GM18520 (cell line): Measurements from ENCODE around the gene SIRPA.

Source experiments
- ATAC-seq: cut with Tn5 transposase; IDR thresholded peaks from one replicate; pipeline ENCODE4 v1.9.1; 2021; ENCODE audit not compliant: unreplicated experiment

SIRPA gene

GRCh38 chr20:1930165-1930564 lies 35.0 kb downstream of the SIRPA start:
- ATAC-seq: no peak

GRCh38 chr20:1931830-1932229 lies 36.6 kb downstream of the SIRPA start:
- ATAC-seq: no peak

GRCh38 chr20:1932971-1933370 lies 37.8 kb downstream of the SIRPA start:
- no peak for ATAC-seq

- ATAC-seq: no peak
Measured at GRCh38 chr20:1933465-1933870, 38.3 kb downstream of the SIRPA start.

GRCh38 chr20:1934156-1934555 lies 38.9 kb downstream of the SIRPA start:
- no peak for ATAC-seq

GRCh38 chr20:1934721-1935573 lies 39.7 kb downstream of the SIRPA start:
- no peak for ATAC-seq

GRCh38 chr20:1935696-1936366 lies 40.6 kb downstream of the SIRPA start:
- no peak for ATAC-seq

GRCh38 chr20:1937316-1937976 lies 42.2 kb downstream of the SIRPA start:
- ATAC-seq: no peak

- no peak for ATAC-seq
Measured at GRCh38 chr20:1938464-1939269, 43.5 kb downstream of the SIRPA start.

- ATAC-seq: no peak
Measured at GRCh38 chr20:1939270-1939595, 44.0 kb downstream of the SIRPA start.

GRCh38 chr20:1940581-1940980 lies 45.4 kb downstream of the SIRPA start:
- no peak for ATAC-seq

- no peak for ATAC-seq
Measured at GRCh38 chr20:1941226-1941625, 46.0 kb downstream of the SIRPA start.

GRCh38 chr20:1942061-1942460 lies 46.9 kb downstream of the SIRPA start:
- no peak for ATAC-seq

GRCh38 chr20:1942486-1943274 lies 47.5 kb downstream of the SIRPA start:
- ATAC-seq: no peak

GRCh38 chr20:1943275-1944002 lies 48.2 kb downstream of the SIRPA start:
- ATAC-seq: no peak

GRCh38 chr20:1944345-1945091 lies 49.3 kb downstream of the SIRPA start:
- no peak for ATAC-seq

GRCh38 chr20:1945134-1945618 lies 50.0 kb downstream of the SIRPA start:
- ATAC-seq: no peak

GRCh38 chr20:1945660-1946059 lies 50.5 kb downstream of the SIRPA start:
- ATAC-seq: no peak

- no peak for ATAC-seq
Measured at GRCh38 chr20:1946442-1946761, 51.2 kb downstream of the SIRPA start.
